Neural progenitor cell (in vitro differentiated cells): ENCODE results near the gene IQCM. TPM values are rescaled to one million over a fixed set of nuclear protein-coding genes. Genes with fewer than 3 reads are reported as not detected.

Experiments
- DNase-seq: peaks from one replicate; pipeline ENCODE4 v3.0.0-alpha.2; 2016; ENCODE audit warnings: low spot score
- H2AFZ ChIP-seq: fragments of 200-600 bp; sonication (generic); replicated peaks from 2 replicates; pipeline ENCODE4 v1.6.1; 2016; ENCODE audit warnings: antibody characterized with exemption
- H3F3A ChIP-seq: fragments of 200-600 bp; sonication (generic); 2 replicates; pipeline ENCODE4 v1.6.1; 2016; ENCODE audit warnings: antibody characterized with exemption, low read depth
- H3K27ac ChIP-seq: fragments of 200-600 bp; sonication (generic); 2 replicates; pipeline ENCODE4 v1.5.1; 2016; ENCODE audit warnings: mild to moderate bottlenecking
- H3K27me3 ChIP-seq: fragments of 200-600 bp; sonication (generic); 2 replicates; pipeline ENCODE4 v1.6.1; 2016; ENCODE audit warnings: mild to moderate bottlenecking, moderate library complexity
- H3K36me3 ChIP-seq: fragments of 200-600 bp; sonication (generic); 2 replicates; pipeline ENCODE4 v1.5.1; 2016
- H3K4me1 ChIP-seq: fragments of 200-600 bp; sonication (generic); 2 replicates; pipeline ENCODE4 v1.6.1; 2016; ENCODE audit warnings: mixed run types
- H3K4me2 ChIP-seq: fragments of 200-600 bp; sonication (generic); 2 replicates; pipeline ENCODE4 v1.6.1; 2016
- H3K4me3 ChIP-seq: fragments of 200-600 bp; sonication (generic); 2 replicates; pipeline ENCODE4 v1.5.1; 2016
- H3K79me2 ChIP-seq: fragments of 200-600 bp; sonication (generic); 2 replicates; pipeline ENCODE4 v1.6.1; 2016; ENCODE audit warnings: low read depth
- H3K9ac ChIP-seq: fragments of 200-600 bp; sonication (generic); 2 replicates; pipeline ENCODE4 v1.6.1; 2016
- H3K9me3 ChIP-seq: fragments of 200-600 bp; sonication (generic); 2 replicates; pipeline ENCODE4 v1.5.1; 2016; ENCODE audit warnings: low read depth
- H4K20me1 ChIP-seq: fragments of 200-600 bp; sonication (generic); 2 replicates; pipeline ENCODE4 v1.6.1; 2016; ENCODE audit warnings: low read depth
- H3K27ac Mint-ChIP-seq: 3 replicates; pipeline ENCODE4 v1.8.0; 2021; ENCODE audit warnings: mixed read lengths
- H3K27me3 Mint-ChIP-seq: 2 replicates; pipeline ENCODE4 v1.8.0; 2022; ENCODE audit warnings: low read depth, mild to moderate bottlenecking, inconsistent platforms, moderate library complexity, mixed read lengths; ENCODE audit not compliant: insufficient read depth
- H3K36me3 Mint-ChIP-seq: 3 replicates; pipeline ENCODE4 v1.8.0; 2021; ENCODE audit warnings: mixed read lengths
- H3K4me1 Mint-ChIP-seq: 3 replicates; pipeline ENCODE4 v1.8.0; 2021; ENCODE audit warnings: mixed read lengths
- H3K4me3 Mint-ChIP-seq: 3 replicates; pipeline ENCODE4 v1.8.0; 2021; ENCODE audit warnings: mild to moderate bottlenecking, moderate library complexity, mixed read lengths
- H3K9me3 Mint-ChIP-seq: 3 replicates; pipeline ENCODE4 v1.8.0; 2020; ENCODE audit warnings: mixed read lengths
- EZH2 ChIP-seq: fragments of 200-600 bp; sonication (generic); IDR thresholded peaks from 2 replicates; pipeline ENCODE4 v1.6.1; 2017; ENCODE audit warnings: antibody characterized with exemption, mild to moderate bottlenecking, moderate library complexity
- EZH2phosphoT487 ChIP-seq: fragments of 200-600 bp; sonication (generic); IDR thresholded peaks from 2 replicates; pipeline ENCODE4 v1.6.1; 2017; ENCODE audit warnings: antibody characterized with exemption
- total RNA-seq: library from RNA; depleted of rRNA; stranded (reverse); fragments of >200 nt; gene quantifications from 2 replicates; pipeline ENCODE4 v1.2.3, GENCODE V29; 2015; ENCODE audit warnings: low replicate concordance
- TF ChIP-seq, protein P1 (sequence below): fragments of 200-600 bp; sonication (generic); IDR thresholded peaks from 2 replicates; pipeline ENCODE4 v1.5.1; 2017; ENCODE audit warnings: antibody characterized with exemption, mild to moderate bottlenecking

The IQCM gene
- total RNA-seq, 1 donor from 2014 or later, result 0.26 TPM

DNA sequence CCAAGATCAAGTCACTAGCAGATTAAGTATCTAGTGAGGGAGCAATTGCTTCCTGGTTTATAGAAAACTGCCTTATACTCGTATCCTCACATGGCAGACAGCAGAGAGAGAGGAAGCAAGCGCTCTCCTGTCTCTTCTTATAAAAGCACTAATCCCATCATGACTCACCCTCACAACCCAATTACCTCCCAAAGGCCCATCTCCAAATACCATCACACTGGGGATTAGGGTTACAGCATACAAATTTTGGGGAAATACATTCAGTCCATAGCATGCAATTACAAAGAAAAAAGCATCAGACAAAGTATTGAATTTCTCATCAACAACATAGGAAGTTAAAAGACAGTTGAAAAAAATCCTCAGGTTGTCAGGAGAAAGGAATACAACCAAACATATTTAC is 292.6 kb downstream of the IQCM start:
- Histone ChIP-seq H3K9ac (no peak overlapping the region), H3K27ac (no peak overlapping the region), H3K79me2 (no peaks in the 10 kb centered on the region), H3K4me2 (no peak overlapping the region), H2AFZ (no peak overlapping the region), H3K9me3 (no peaks in the 10 kb centered on the region), H3F3A (no peaks in the 10 kb centered on the region), H3K36me3 (no peaks in the 10 kb centered on the region), H3K4me3 (no peak overlapping the region), H3K4me1 (no peaks in the 10 kb centered on the region), H4K20me1 (no peaks in the 10 kb centered on the region), H3K27me3 (no peaks in the 10 kb centered on the region)
- no peaks in the 10 kb centered on the region for H3K36me3 Mint-ChIP-seq
- H3K9me3 Mint-ChIP-seq, result no peaks in the 10 kb centered on the region
- H3K27ac Mint-ChIP-seq, result no peak overlapping the region
- H3K27me3 Mint-ChIP-seq, result no peaks in the 10 kb centered on the region
- no peak for DNase-seq
- no peak overlapping the region for H3K4me3 Mint-ChIP-seq
- TF ChIP-seq, protein P1, sequence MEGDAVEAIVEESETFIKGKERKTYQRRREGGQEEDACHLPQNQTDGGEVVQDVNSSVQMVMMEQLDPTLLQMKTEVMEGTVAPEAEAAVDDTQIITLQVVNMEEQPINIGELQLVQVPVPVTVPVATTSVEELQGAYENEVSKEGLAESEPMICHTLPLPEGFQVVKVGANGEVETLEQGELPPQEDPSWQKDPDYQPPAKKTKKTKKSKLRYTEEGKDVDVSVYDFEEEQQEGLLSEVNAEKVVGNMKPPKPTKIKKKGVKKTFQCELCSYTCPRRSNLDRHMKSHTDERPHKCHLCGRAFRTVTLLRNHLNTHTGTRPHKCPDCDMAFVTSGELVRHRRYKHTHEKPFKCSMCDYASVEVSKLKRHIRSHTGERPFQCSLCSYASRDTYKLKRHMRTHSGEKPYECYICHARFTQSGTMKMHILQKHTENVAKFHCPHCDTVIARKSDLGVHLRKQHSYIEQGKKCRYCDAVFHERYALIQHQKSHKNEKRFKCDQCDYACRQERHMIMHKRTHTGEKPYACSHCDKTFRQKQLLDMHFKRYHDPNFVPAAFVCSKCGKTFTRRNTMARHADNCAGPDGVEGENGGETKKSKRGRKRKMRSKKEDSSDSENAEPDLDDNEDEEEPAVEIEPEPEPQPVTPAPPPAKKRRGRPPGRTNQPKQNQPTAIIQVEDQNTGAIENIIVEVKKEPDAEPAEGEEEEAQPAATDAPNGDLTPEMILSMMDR, result no peak
- TF ChIP-seq EZH2phosphoT487 (no peak), EZH2 (no peak)
- H3K4me1 Mint-ChIP-seq, result no peaks in the 10 kb centered on the region

DNA sequence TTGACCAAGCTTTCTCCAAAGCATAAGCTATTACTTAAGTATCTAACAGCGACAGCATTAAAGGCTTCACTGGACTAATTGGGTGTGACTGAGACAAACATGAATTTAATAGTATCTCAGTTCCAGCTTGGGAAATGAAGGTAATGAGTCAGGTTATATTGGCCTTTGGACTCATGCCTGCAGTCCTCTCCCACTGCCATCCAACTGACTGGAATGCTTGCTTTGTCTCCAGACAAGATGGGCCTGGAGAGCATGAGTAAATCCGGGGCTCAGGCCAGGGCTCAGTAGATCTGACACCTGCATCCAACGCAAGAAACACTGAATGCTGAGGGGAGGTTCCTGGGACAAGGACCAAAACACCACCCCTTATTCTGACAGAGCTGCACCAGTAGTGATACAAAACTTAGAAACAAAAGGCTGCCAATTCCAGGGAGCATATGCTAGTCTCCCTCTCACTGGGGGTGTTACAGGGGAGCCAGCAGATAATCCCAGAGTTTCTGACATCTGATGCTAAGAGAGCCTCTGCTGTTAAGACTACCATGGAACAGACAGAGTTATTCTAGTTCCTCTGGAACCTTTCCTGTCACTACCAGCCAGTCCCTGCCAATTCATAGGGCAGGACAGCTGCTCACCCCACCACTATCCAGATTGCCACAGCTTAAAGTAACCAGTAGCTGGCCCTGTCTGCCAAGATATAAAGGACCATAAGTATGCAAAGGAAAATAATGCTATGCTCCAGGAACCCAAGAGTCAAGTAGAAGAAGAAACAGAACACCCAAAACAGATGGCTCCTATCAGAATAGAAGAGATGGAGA is 293.8 kb downstream of the IQCM start:
- H3K4me3 Mint-ChIP-seq, result no peak overlapping the region

DNA sequence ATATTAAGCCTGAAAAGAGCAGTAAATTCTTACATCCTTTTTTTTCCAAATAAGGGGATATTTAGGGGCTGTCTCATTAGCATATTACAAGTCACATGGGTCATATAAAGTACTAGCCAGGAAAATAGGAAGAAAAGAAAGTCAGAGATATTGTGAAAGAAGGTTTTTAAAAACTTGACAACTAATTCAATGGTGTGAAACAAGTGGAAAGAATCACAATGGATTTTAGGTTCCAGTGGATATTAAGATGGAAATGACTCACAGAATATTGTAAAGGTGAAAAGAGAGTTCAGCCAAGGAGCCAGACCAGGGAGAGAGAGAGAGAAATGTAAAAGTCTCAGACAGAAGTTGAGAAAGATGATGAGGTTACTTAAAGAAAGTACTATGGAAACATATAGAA is 297.2 kb downstream of the IQCM start:
- no peaks in the 10 kb centered on the region for H4K20me1 ChIP-seq
- Mint-ChIP-seq H3K27me3 (no peaks in the 10 kb centered on the region), H3K36me3 (no peaks in the 10 kb centered on the region), H3K4me3 (no peak overlapping the region), H3K9me3 (no peaks in the 10 kb centered on the region), H3K27ac (no peak overlapping the region), H3K4me1 (no peaks in the 10 kb centered on the region)
- H3K9ac ChIP-seq, result no peak overlapping the region
- H3K4me1 ChIP-seq, result no peaks in the 10 kb centered on the region
- no peaks in the 10 kb centered on the region for H3F3A ChIP-seq
- no peak for DNase-seq
- no peaks in the 10 kb centered on the region for H3K9me3 ChIP-seq
- H3K4me3 ChIP-seq, result no peak overlapping the region
- no peak overlapping the region for H2AFZ ChIP-seq
- no peak overlapping the region for H3K4me2 ChIP-seq
- no peaks in the 10 kb centered on the region for H3K79me2 ChIP-seq
- TF ChIP-seq, protein P1, result no peak
- no peak for TF ChIP-seq EZH2phosphoT487
- no peak for TF ChIP-seq EZH2
- H3K27me3 ChIP-seq, result no peaks in the 10 kb centered on the region
- H3K36me3 ChIP-seq, result no peaks in the 10 kb centered on the region
- H3K27ac ChIP-seq, result no peak overlapping the region

More for the DNA sequence above, 293.8 kb downstream of the IQCM start:
- DNase-seq, result peak; percentile 31
- H3K9me3 Mint-ChIP-seq, result no peaks in the 10 kb centered on the region
- no peaks in the 10 kb centered on the region for H3K27me3 ChIP-seq
- H3K4me2 ChIP-seq, result no peak overlapping the region
- H3K9ac ChIP-seq, result no peak overlapping the region
- H3K27ac Mint-ChIP-seq, result no peak overlapping the region
- H3K79me2 ChIP-seq, result no peaks in the 10 kb centered on the region
- no peaks in the 10 kb centered on the region for H4K20me1 ChIP-seq
- no peaks in the 10 kb centered on the region for H3K36me3 Mint-ChIP-seq
- no peaks in the 10 kb centered on the region for H3K4me1 ChIP-seq
- H3K4me1 Mint-ChIP-seq, result no peaks in the 10 kb centered on the region
- H3K4me3 ChIP-seq, result no peak overlapping the region
- no peaks in the 10 kb centered on the region for H3K9me3 ChIP-seq
- no peak overlapping the region for H3K27ac ChIP-seq
- H3K36me3 ChIP-seq, result no peaks in the 10 kb centered on the region
- H3K27me3 Mint-ChIP-seq, result no peaks in the 10 kb centered on the region
- peak overlapping the region; percentile 2 for H2AFZ ChIP-seq
- TF ChIP-seq EZH2phosphoT487 (no peak), EZH2 (no peak)
- TF ChIP-seq, protein P1, result no peak
- H3F3A ChIP-seq, result no peaks in the 10 kb centered on the region
